Measurements from ENCODE around the gene NEURL1B. TPM values are rescaled to one million over a fixed set of nuclear protein-coding genes. Genes with fewer than 3 reads are reported as not detected.

Gene NEURL1B
- total and polyA plus RNA-seq, 10 of the 15 experiments (the other 5 are each of a cell fraction or from before 2014, with no cell fraction given), result 0.04 to 0.28 (median 0.05) TPM; not detected in 4

GRCh38 chr5:172634106-172634899, 6.8 kb upstream of the NEURL1B start:
- ATAC-seq (no peak), FAIRE-seq (no peak), DNase-seq (ENCODE audit: low read depth, low spot score) (no peak)
- intact Hi-C loops (cut with micrococcal nuclease; ENCODE audit: unreplicated experiment) (no loop called here), in situ Hi-C loops (cut with MboI) (no loop called here)
- Histone ChIP-seq H3K4me1 (ENCODE audit: control insufficient read depth, insufficient read depth, low read length) (no peaks in the 10 kb centered on the region), H3K4me2 (ENCODE audit: control insufficient read depth, insufficient read depth) (no peak overlapping the region), H3K27me3 (replicated peaks in 1 of 2; ENCODE audit: control insufficient read depth in 2 of 2, insufficient read depth in 2 of 2, low read length in 1 of 2) (peaks cover 0 to 1% of the 10 kb centered on the region in 2 experiments; a peak in 2 of 4 replicates), H3K9ac (ENCODE audit: control insufficient read depth, insufficient read depth, low read length) (no peak overlapping the region), H3K36me3 (ENCODE audit: control insufficient read depth in 2 of 2, insufficient read depth in 2 of 2, low read length in 1 of 2) (no peaks in the 10 kb centered on the region), H4K20me1 (ENCODE audit: control insufficient read depth, insufficient read depth) (no peaks in the 10 kb centered on the region), H3K79me2 (ENCODE audit: control insufficient read depth, insufficient read depth, low read length) (no peaks in the 10 kb centered on the region), H3K9me3 (replicated peaks; ENCODE audit: control insufficient read depth, insufficient read depth, low read length) (no peaks in the 10 kb centered on the region), H2AFZ (ENCODE audit: control insufficient read depth, low read depth, low read length) (no peak overlapping the region), H3K27ac (ENCODE audit: control insufficient read depth, insufficient read depth) (no peak overlapping the region), H3K4me3 (no peak overlapping the region)
- WGBS (ENCODE audit: insufficient coverage, insufficient replicate concordance, low lambda C conversion rate, missing lambda C conversion rate), result 21% methylated on average over 4 of the region's 4 CpGs
- BruUV-seq (replicated peaks), result no TSS peak
- ChIA-PET CTCF (no interaction called here), RAD21 (ENCODE audit: unreplicated experiment) (no interaction called here), SMC1A (ENCODE audit: uncharacterized antibody, unreplicated experiment) (no interaction called here), POLR2A (no interaction called here)
- TF ChIP-seq CHD2 (IDR thresholded peaks at IDR 0.05; ENCODE audit: borderline replicate concordance, low read depth, low read length) (no peak), MTA2 (IDR thresholded peaks at IDR 0.05; ENCODE audit: low read depth) (no peak), HDAC2 (IDR thresholded peaks at IDR 0.05) (no peak), NR2F1 (conservative IDR thresholded peaks at IDR 0.05) (no peak), ELK1 (IDR thresholded peaks at IDR 0.05; ENCODE audit: low read depth, low read length) (no peak), CBX5 (IDR thresholded peaks at IDR 0.05; ENCODE audit: low read depth) (no peak), RAD21 (IDR thresholded peaks at IDR 0.05; ENCODE audit: insufficient read depth, low read depth, low read length) (no peak), CREM (IDR thresholded peaks at IDR 0.05; ENCODE audit: low read depth) (no peak), CTCF (IDR thresholded peaks at IDR 0.05 in 2 of 3, conservative IDR thresholded peaks at IDR 0.05 in 1 of 3; ENCODE audit: control insufficient read depth in 2 of 3, extremely low read depth in 1 of 3, insufficient read depth in 1 of 3, low read depth in 3 of 3, low read length in 3 of 3) (no peak), ZBED1 (IDR thresholded peaks at IDR 0.05; ENCODE audit: borderline replicate concordance) (no peak), POLR2AphosphoS2 (IDR thresholded peaks at IDR 0.05; ENCODE audit: low read depth, low read length) (no peak), CUX1 (IDR thresholded peaks at IDR 0.05; ENCODE audit: insufficient replicate concordance, low read depth, low read length) (no peak)
